Brain pericyte (primary cell): ENCODE data around the gene BIN2.
"Not testable (repeated sequence)": the region's sequence is repeated elsewhere in the genome, so short reads cannot be mapped to it uniquely, and the experiment has no call there.

Experiments
- DNase-seq: peaks from one replicate; pipeline ENCODE4 v3.0.0-alpha.2; 2012; ENCODE audit warnings: low read depth, low spot score

BIN2 gene

GRCh38 chr12:51259600-51259999, 64.4 kb downstream of the BIN2 start:
- DNase-seq: not testable (repeated sequence)

GRCh38 chr12:51254536-51254935, 69.4 kb downstream of the BIN2 start:
- no peak for DNase-seq

- DNase-seq: no peak
These were observed 70.7 kb downstream of the BIN2 start for GRCh38 chr12:51253276-51253675.

GRCh38 chr12:51247523-51248206, 76.3 kb downstream of the BIN2 start:
- DNase-seq: no peak

- DNase-seq: no peak
These were observed 77.6 kb downstream of the BIN2 start for GRCh38 chr12:51246254-51246853.

- DNase-seq: no peak
These were observed 78.3 kb downstream of the BIN2 start for GRCh38 chr12:51245476-51246253.

- DNase-seq: no peak
These were observed 79.7 kb downstream of the BIN2 start for GRCh38 chr12:51244269-51244668.

GRCh38 chr12:51242876-51243275, 81.1 kb downstream of the BIN2 start:
- no peak for DNase-seq

- DNase-seq: no peak
These were observed 81.9 kb downstream of the BIN2 start for GRCh38 chr12:51242120-51242519.

- DNase-seq: no peak
These were observed 83.0 kb downstream of the BIN2 start for GRCh38 chr12:51240971-51241370.

- DNase-seq: peak; percentile 77
These were observed 85.3 kb downstream of the BIN2 start, which contains the start of gene DAZAP2 for GRCh38 chr12:51238510-51239334. TSS of gene DAZAP2 (plus strand) at chr12:51238826. CDS start at chr12:51238908, 82 bp downstream.

GRCh38 chr12:51238037-51238509, 85.9 kb downstream of the BIN2 start:
- DNase-seq: no peak

- no peak for DNase-seq
These were observed 89.4 kb downstream of the BIN2 start for GRCh38 chr12:51234530-51234929.

GRCh38 chr12:51232642-51233041, 91.3 kb downstream of the BIN2 start:
- DNase-seq: no peak
